HEK293 (cell line): ENCODE data around the gene HSPA14.

Experiments used
- CTCF ChIA-PET: fragments of 350-600 bp; formaldehyde crosslinking; extraction: SDS; loops from one replicate; lab custom pipeline; 2021; ENCODE audit warnings: antibody characterized with exemption; lab: Yijun Ruan, JAX
- POLR2A ChIA-PET: fragments of 300-600 bp; formaldehyde crosslinking; extraction: SDS; loops from one replicate; lab custom pipeline; 2020; ENCODE audit warnings: antibody characterized with exemption, inconsistent platforms; lab: Yijun Ruan, JAX
- H3K27ac ChIP-seq: fragments of 200-500 bp; sonication (Bioruptor generic); 2 replicates; pipeline ENCODE4 v1.5.1; 2014; ENCODE audit warnings: low read depth, low read length, control low read depth, inconsistent platforms; ENCODE audit errors: extremely low read depth
- H3K36me3 ChIP-seq, 2 experiments: fragments of 200-500 bp in 1 of 2; sonication (Bioruptor generic) in 1 of 2; 1 replicate in 1 of 2; 2 replicates in 1 of 2; pipeline ENCODE4 v1.5.1; 2014 to 2017; ENCODE audit warnings: inconsistent platforms in 2 of 2, low read length in 2 of 2; ENCODE audit not compliant: control insufficient read depth in 2 of 2, insufficient read depth in 1 of 2
- H3K4me1 ChIP-seq: fragments of 200-500 bp; sonication (Bioruptor generic); 2 replicates; pipeline ENCODE4 v1.5.1; 2014; ENCODE audit warnings: mild to moderate bottlenecking, low read length, inconsistent platforms; ENCODE audit not compliant: control insufficient read depth, insufficient read depth
- H3K4me3 ChIP-seq: 2 replicates; pipeline ENCODE4 v1.5.1; 2011; ENCODE audit warnings: low read depth, mild to moderate bottlenecking, control low read depth, low read length, moderate library complexity
- H3K9me3 ChIP-seq: fragments of 200-500 bp; sonication (Bioruptor generic); 2 replicates; pipeline ENCODE4 v1.5.1; 2014; ENCODE audit warnings: low read depth, low read length, inconsistent platforms; ENCODE audit not compliant: control insufficient read depth, insufficient read depth
- GLI4 ChIP-seq: fragments of 450-650 bp; formaldehyde crosslinking; IDR thresholded peaks from 2 replicates; pipeline ENCODE4 v1.5.1; 2016; ENCODE audit warnings: missing biosample characterization, missing genetic modification characterization
- HOXD13 ChIP-seq: sonication (generic); formaldehyde crosslinking; IDR thresholded peaks from 2 replicates; pipeline ENCODE4 v1.8.0; 2022; ENCODE audit warnings: missing genetic modification reagents, borderline replicate concordance
- KLF1 ChIP-seq: fragments of 450-650 bp; formaldehyde crosslinking; IDR thresholded peaks from 2 replicates; pipeline ENCODE4 v1.5.1; 2016; ENCODE audit warnings: missing biosample characterization, missing genetic modification characterization
- OSR2 ChIP-seq: fragments of 450-650 bp; formaldehyde crosslinking; IDR thresholded peaks from 2 replicates; pipeline ENCODE4 v1.5.1; 2016; ENCODE audit warnings: missing biosample characterization, missing genetic modification characterization
- OVOL3 ChIP-seq: fragments of 450-650 bp; formaldehyde crosslinking; IDR thresholded peaks from 2 replicates; pipeline ENCODE4 v1.5.1; 2016; ENCODE audit warnings: missing biosample characterization, missing genetic modification characterization
- ZBTB1 ChIP-seq: fragments of 450-650 bp; formaldehyde crosslinking; IDR thresholded peaks from 2 replicates; pipeline ENCODE4 v1.5.1; 2016; ENCODE audit warnings: missing biosample characterization, missing genetic modification characterization
- ZFHX2 ChIP-seq: fragments of 450-650 bp; formaldehyde crosslinking; conservative IDR thresholded peaks from 2 replicates; pipeline ENCODE4 v1.5.1; 2016; ENCODE audit warnings: missing biosample characterization, missing genetic modification characterization
- ZNF10 ChIP-seq: fragments of 450-650 bp; formaldehyde crosslinking; IDR thresholded peaks from 2 replicates; pipeline ENCODE4 v1.5.1; 2017; ENCODE audit warnings: missing biosample characterization, missing genetic modification characterization
- ZNF214 ChIP-seq: fragments of 450-650 bp; formaldehyde crosslinking; IDR thresholded peaks from 2 replicates; pipeline ENCODE4 v1.5.1; 2017; ENCODE audit warnings: missing biosample characterization, mild to moderate bottlenecking, missing genetic modification characterization, borderline replicate concordance
- ZNF223 ChIP-seq: fragments of 450-650 bp; formaldehyde crosslinking; IDR thresholded peaks from 2 replicates; pipeline ENCODE4 v1.5.1; 2016; ENCODE audit warnings: missing biosample characterization, missing genetic modification characterization
- ZNF23 ChIP-seq: fragments of 450-650 bp; formaldehyde crosslinking; IDR thresholded peaks from 2 replicates; pipeline ENCODE4 v1.5.1; 2016; ENCODE audit warnings: missing biosample characterization, missing genetic modification characterization, borderline replicate concordance
- ZNF292 ChIP-seq: fragments of 450-650 bp; formaldehyde crosslinking; IDR thresholded peaks from 2 replicates; pipeline ENCODE4 v1.5.1; 2016; ENCODE audit warnings: low read depth, missing biosample characterization, missing genetic modification characterization, borderline replicate concordance
- ZNF366 ChIP-seq: fragments of 450-650 bp; formaldehyde crosslinking; conservative IDR thresholded peaks from 2 replicates; pipeline ENCODE4 v1.5.1; 2016; ENCODE audit warnings: missing biosample characterization, missing genetic modification characterization
- ZNF37A ChIP-seq: fragments of 450-650 bp; IDR thresholded peaks from 2 replicates; pipeline ENCODE4 v1.5.1; 2018; ENCODE audit warnings: missing biosample characterization, missing genetic modification characterization
- ZNF473 ChIP-seq: fragments of 450-650 bp; formaldehyde crosslinking; IDR thresholded peaks from 2 replicates; pipeline ENCODE4 v1.5.1; 2017; ENCODE audit warnings: missing biosample characterization, missing genetic modification characterization
- ZNF510 ChIP-seq: fragments of 450-650 bp; formaldehyde crosslinking; IDR thresholded peaks from 2 replicates; pipeline ENCODE4 v1.5.1; 2018; ENCODE audit warnings: mild to moderate bottlenecking, missing genetic modification characterization, missing biosample characterization; ENCODE audit not compliant: insufficient replicate concordance
- ZNF530 ChIP-seq: fragments of 450-650 bp; formaldehyde crosslinking; IDR thresholded peaks from 2 replicates; pipeline ENCODE4 v1.5.1; 2016; ENCODE audit warnings: low read depth, missing biosample characterization, missing genetic modification characterization
- ZNF585B ChIP-seq: fragments of 450-650 bp; formaldehyde crosslinking; IDR thresholded peaks from 2 replicates; pipeline ENCODE4 v1.5.1; 2016; ENCODE audit warnings: missing biosample characterization, missing genetic modification characterization
- ZNF623 ChIP-seq: fragments of 450-650 bp; formaldehyde crosslinking; IDR thresholded peaks from 2 replicates; pipeline ENCODE4 v1.5.1; 2016; ENCODE audit warnings: missing biosample characterization, missing genetic modification characterization
- ZNF704 ChIP-seq: fragments of 450-650 bp; formaldehyde crosslinking; IDR thresholded peaks from 2 replicates; pipeline ENCODE4 v1.5.1; 2016; ENCODE audit warnings: missing biosample characterization, missing genetic modification characterization
- ZNF785 ChIP-seq: fragments of 450-650 bp; formaldehyde crosslinking; IDR thresholded peaks from 2 replicates; pipeline ENCODE4 v1.5.1; 2016; ENCODE audit warnings: missing biosample characterization, missing genetic modification characterization
- ZNF792 ChIP-seq: fragments of 450-650 bp; formaldehyde crosslinking; IDR thresholded peaks from 2 replicates; pipeline ENCODE4 v1.5.1; 2016; ENCODE audit warnings: missing biosample characterization, missing genetic modification characterization
- ZNF837 ChIP-seq: fragments of 450-650 bp; formaldehyde crosslinking; IDR thresholded peaks from 2 replicates; pipeline ENCODE4 v1.5.1; 2016; ENCODE audit warnings: missing biosample characterization, missing genetic modification characterization
- TF ChIP-seq, protein P1 (sequence below): sonication (generic); formaldehyde crosslinking; IDR thresholded peaks from 2 replicates; pipeline ENCODE4 v1.8.1; 2022; ENCODE audit warnings: mild to moderate bottlenecking, moderate library complexity, missing genetic modification reagents
- TF ChIP-seq, protein P2 (sequence below): fragments of 450-650 bp; formaldehyde crosslinking; IDR thresholded peaks from 2 replicates; pipeline ENCODE4 v1.5.1; 2016; ENCODE audit warnings: missing biosample characterization, missing genetic modification characterization
- TF ChIP-seq, protein P3 (sequence below): fragments of 450-650 bp; formaldehyde crosslinking; IDR thresholded peaks from 2 replicates; pipeline ENCODE4 v1.5.1; 2016; ENCODE audit warnings: missing biosample characterization, missing genetic modification characterization

The HSPA14 gene

DNA sequence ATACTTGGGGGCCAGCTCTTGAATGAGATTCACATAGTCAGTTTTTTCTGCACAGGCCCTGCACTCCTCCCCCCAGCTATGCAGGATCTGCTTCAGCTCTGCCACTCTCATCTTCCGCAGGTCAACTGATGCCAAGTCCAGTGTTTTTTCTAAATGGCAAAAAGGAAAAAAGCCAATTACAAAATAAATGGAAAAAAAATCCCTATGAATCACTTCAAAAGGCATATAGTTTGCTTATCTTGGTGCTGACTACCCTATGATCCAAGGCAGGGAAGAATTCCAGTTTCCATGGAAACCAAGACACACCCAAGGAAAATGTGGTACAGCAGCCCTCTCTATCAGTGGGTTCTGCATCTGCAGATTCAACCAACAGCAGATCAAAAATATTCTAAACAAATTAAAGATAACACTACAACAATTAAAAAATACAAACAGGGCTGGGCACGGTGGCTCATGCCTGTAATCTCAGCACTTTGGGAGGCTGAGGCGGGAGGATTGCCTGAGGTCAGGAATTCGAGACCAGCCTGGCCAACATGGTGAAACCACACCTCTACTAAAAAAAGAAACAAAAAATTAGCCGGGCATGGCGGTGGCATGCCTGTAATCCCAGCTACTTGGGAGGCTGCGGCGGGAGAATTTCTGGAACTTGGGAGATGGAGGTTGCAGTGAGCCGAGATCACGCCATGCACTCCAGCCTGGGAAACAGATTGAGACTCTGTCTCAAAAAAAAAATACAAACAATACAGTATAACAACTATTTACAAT lies 17.9 kb upstream of the HSPA14 start:
- no peak overlapping the region for H3K4me3 ChIP-seq
- no peaks in the 10 kb centered on the region for H3K9me3 ChIP-seq
- CTCF ChIA-PET: interaction anchor here (0.7 kb wide), 3 partner anchors 16 to 118 kb away, joined by 3 to 6 read pairs (median 4); no protein-coding TSS in a partner anchor
- no peaks in the 10 kb centered on the region for H3K36me3 ChIP-seq
- no peak overlapping the region for H3K27ac ChIP-seq
- POLR2A ChIA-PET: no interaction called here
- H3K4me1 ChIP-seq: no peaks in the 10 kb centered on the region
- TF ChIP-seq KLF1 (tag by site-specific recombination): 0 out of 2 replicates have a peak, but pooled peaks have one; percentile 13
- TF ChIP-seq ZNF704 (tag by site-specific recombination): no peak
- TF ChIP-seq ZNF292 (tag by site-specific recombination): no peak
- no peak for TF ChIP-seq ZNF585B
- TF ChIP-seq, all 188 proteins: peak for 1

GRCh38 chr10:14820775-14821154 lies 17.3 kb upstream of the HSPA14 start:
- TF ChIP-seq, protein P1, sequence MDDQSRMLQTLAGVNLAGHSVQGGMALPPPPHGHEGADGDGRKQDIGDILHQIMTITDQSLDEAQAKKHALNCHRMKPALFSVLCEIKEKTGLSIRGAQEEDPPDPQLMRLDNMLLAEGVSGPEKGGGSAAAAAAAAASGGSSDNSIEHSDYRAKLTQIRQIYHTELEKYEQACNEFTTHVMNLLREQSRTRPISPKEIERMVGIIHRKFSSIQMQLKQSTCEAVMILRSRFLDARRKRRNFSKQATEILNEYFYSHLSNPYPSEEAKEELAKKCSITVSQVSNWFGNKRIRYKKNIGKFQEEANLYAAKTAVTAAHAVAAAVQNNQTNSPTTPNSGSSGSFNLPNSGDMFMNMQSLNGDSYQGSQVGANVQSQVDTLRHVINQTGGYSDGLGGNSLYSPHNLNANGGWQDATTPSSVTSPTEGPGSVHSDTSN (CRISPR knock-in tag): no peak
- TF ChIP-seq ZNF214 (tag by site-specific recombination) (no peak), ZNF223 (tag by site-specific recombination) (no peak), ZNF23 (tag by site-specific recombination) (no peak), KLF1 (tag by site-specific recombination) (no peak), ZNF785 (no peak), ZNF37A (tag by site-specific recombination) (no peak), ZNF530 (tag by site-specific recombination) (no peak)
- TF ChIP-seq, protein P2, sequence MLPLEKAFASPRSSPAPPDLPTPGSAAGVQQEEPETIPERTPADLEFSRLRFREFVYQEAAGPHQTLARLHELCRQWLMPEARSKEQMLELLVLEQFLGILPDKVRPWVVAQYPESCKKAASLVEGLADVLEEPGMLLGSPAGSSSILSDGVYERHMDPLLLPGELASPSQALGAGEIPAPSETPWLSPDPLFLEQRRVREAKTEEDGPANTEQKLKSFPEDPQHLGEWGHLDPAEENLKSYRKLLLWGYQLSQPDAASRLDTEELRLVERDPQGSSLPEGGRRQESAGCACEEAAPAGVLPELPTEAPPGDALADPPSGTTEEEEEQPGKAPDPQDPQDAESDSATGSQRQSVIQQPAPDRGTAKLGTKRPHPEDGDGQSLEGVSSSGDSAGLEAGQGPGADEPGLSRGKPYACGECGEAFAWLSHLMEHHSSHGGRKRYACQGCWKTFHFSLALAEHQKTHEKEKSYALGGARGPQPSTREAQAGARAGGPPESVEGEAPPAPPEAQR: no peak
- TF ChIP-seq, all 188 proteins: peak for 0
- POLR2A ChIA-PET: interaction anchor here (0.7 kb wide), 1 partner anchor 16 kb away, joined by 4 read pairs; no protein-coding TSS in a partner anchor
- CTCF ChIA-PET: interaction anchor here (0.7 kb wide), 2 partner anchors 16 to 71 kb away, joined by 3 to 6 read pairs; no protein-coding TSS in a partner anchor
- H3K36me3 ChIP-seq: no peaks in the 10 kb centered on the region
- H3K27ac ChIP-seq: no peak overlapping the region
- H3K4me3 ChIP-seq: no peak overlapping the region
- H3K4me1 ChIP-seq: no peaks in the 10 kb centered on the region
- H3K9me3 ChIP-seq: no peaks in the 10 kb centered on the region

DNA sequence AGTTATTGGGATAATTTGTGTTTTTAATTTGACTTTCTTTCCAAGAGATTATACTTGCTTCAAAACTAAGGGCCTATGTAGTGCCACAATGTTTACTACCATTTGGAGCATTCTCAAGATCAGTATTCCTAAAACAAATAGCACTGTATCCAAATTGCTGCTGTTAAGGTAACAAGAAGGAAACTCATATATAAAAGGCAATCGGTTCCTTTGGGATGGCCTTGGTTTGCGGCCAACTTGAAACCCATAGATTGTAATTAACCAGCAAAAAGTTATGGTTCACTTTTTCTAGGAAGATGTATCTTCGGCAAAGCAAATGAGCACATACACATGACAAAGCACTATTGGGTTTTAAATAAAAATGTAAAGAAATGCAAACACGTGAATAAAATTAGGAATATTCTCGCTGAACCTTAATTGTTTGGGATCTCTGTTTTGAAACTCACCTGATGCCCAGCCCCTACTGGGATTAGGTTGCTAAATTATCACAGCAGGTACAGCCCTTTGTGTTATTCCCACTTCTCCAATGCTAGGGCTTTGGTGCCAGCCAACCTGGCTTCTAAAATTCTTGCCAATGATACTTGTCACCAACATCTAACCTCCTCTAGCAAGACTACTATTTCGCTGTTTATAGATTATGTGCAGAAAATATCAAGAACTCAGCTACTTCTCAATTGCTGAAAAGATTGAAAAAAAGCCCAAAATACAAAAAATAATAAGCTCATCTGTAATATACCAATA lies 16.3 kb upstream of the HSPA14 start:
- CTCF ChIA-PET: interaction anchor here (0.6 to 2.7 kb wide), 10 partner anchors 19 to 324 kb away, joined by 3 to 26 read pairs (median 3); no protein-coding TSS in a partner anchor
- no peaks in the 10 kb centered on the region for H3K36me3 ChIP-seq
- H3K27ac ChIP-seq: no peak overlapping the region
- H3K4me3 ChIP-seq: no peak overlapping the region
- no peaks in the 10 kb centered on the region for H3K9me3 ChIP-seq
- no peaks in the 10 kb centered on the region for H3K4me1 ChIP-seq
- POLR2A ChIA-PET: interaction anchor here (0.7 to 3.2 kb wide), 2 partner anchors 15 to 16 kb away, joined by 4 to 10 read pairs; partner anchors contain the start of genes CDNF, HSPA14 and MSANTD7
- TF ChIP-seq ZNF837 (tag by site-specific recombination) (no peak), ZNF623 (tag by site-specific recombination) (no peak), ZNF792 (tag by site-specific recombination) (no peak), ZBTB1 (tag by site-specific recombination) (no peak), ZNF10 (tag by site-specific recombination) (no peak), ZNF510 (no peak), OVOL3 (no peak), HOXD13 (CRISPR knock-in tag) (no peak), ZNF366 (tag by site-specific recombination) (no peak), ZFHX2 (tag by site-specific recombination) (no peak), OSR2 (tag by site-specific recombination) (no peak), GLI4 (tag by site-specific recombination) (no peak), ZNF473 (no peak)
- TF ChIP-seq, protein P3, sequence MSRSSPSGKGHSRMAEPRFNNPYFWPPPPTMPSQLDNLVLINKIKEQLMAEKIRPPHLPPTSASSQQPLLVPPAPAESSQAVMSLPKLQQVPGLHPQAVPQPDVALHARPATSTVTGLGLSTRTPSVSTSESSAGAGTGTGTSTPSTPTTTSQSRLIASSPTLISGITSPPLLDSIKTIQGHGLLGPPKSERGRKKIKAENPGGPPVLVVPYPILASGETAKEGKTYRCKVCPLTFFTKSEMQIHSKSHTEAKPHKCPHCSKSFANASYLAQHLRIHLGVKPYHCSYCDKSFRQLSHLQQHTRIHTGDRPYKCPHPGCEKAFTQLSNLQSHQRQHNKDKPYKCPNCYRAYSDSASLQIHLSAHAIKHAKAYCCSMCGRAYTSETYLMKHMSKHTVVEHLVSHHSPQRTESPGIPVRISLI: no peak
